Measurements from ENCODE around the gene LRRC8D.
"Not testable (repeated sequence)": the region's sequence is repeated elsewhere in the genome, so short reads cannot be mapped to it uniquely, and the experiment has no call there.

Gene LRRC8D

DNA sequence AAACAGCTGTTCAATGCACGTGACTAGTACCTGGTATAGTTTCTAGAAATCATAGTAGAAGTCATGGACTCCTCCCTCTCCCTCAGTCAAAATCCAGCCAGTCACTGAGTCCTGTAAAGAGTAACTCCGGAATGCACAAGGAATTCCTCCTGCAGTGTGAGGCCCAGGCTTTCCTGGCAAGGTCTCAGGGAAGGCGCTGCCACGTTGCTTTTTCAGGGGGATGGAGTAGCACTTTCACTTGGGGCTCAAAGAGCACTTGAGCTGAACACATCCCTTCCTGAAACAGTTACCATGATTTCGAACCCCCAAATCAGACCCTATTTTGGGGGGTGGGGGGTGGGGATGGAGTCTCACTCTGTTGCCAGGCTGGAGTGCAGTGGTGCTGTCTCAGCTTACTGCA, 26.4 kb upstream of the LRRC8D start:
- Histone ChIP-seq H3K27ac (ENCODE audit: low read depth, low read length) (no peak overlapping the region), H3K4me3 (ENCODE audit: insufficient read depth, low read length, poor library complexity, severe bottlenecking) (no peak overlapping the region), H3K9ac (ENCODE audit: low read length) (no peak overlapping the region), H3K9me3 (ENCODE audit: insufficient read depth, low read length) (no peaks in the 10 kb centered on the region), H2AFZ (ENCODE audit: low read depth, low read length, severe bottlenecking) (no peak overlapping the region), H3K79me2 (ENCODE audit: insufficient read depth, low read length) (no peaks in the 10 kb centered on the region), H3K36me3 (ENCODE audit: low read length) (no peaks in the 10 kb centered on the region), H3F3A (ENCODE audit: insufficient read depth) (no peaks in the 10 kb centered on the region), H3K9me2 (replicated peaks; ENCODE audit: insufficient read depth, low read length) (no peaks in the 10 kb centered on the region), H3K27me3 (ENCODE audit: low read length) (no peaks in the 10 kb centered on the region), H3K4me2 (ENCODE audit: low read depth, low read length, poor library complexity, severe bottlenecking) (no peak overlapping the region), H4K20me1 (ENCODE audit: low read depth, low read length) (no peaks in the 10 kb centered on the region)
- TF ChIP-seq EZH2phosphoT487 (conservative IDR thresholded peaks at IDR 0.05; ENCODE audit: low read length), result no peak
- TF ChIP-seq, protein P1, sequence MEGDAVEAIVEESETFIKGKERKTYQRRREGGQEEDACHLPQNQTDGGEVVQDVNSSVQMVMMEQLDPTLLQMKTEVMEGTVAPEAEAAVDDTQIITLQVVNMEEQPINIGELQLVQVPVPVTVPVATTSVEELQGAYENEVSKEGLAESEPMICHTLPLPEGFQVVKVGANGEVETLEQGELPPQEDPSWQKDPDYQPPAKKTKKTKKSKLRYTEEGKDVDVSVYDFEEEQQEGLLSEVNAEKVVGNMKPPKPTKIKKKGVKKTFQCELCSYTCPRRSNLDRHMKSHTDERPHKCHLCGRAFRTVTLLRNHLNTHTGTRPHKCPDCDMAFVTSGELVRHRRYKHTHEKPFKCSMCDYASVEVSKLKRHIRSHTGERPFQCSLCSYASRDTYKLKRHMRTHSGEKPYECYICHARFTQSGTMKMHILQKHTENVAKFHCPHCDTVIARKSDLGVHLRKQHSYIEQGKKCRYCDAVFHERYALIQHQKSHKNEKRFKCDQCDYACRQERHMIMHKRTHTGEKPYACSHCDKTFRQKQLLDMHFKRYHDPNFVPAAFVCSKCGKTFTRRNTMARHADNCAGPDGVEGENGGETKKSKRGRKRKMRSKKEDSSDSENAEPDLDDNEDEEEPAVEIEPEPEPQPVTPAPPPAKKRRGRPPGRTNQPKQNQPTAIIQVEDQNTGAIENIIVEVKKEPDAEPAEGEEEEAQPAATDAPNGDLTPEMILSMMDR (IDR thresholded peaks at IDR 0.05; ENCODE audit: insufficient read depth, low read length, poor library complexity, severe bottlenecking), result no peak

DNA sequence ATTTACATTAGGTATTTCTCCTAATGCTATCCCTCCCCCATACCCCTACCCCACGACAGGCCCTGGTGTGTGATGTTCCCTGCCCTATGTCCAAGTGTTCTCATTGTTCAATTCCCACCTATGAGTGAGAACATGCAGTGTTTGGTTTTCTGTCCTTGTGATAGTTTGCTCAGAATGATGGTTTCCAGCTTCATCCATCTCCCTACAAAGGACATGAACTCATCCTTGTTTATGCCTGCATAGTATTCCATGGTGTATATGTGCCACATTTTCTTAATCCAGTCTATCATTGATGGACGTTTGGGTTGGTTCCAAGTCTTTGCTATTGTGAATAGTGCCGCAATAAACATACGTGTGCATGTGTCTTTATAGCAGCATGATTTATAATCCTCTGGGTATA, 25.3 kb upstream of the LRRC8D start:
- not testable (repeated sequence) for H3K9ac ChIP-seq (ENCODE audit: low read length); H3K4me3 ChIP-seq (ENCODE audit: insufficient read depth, low read length, poor library complexity, severe bottlenecking); H3K36me3 ChIP-seq (ENCODE audit: low read length); H3K27me3 ChIP-seq (ENCODE audit: low read length); H3K27ac ChIP-seq (ENCODE audit: low read depth, low read length); H4K20me1 ChIP-seq (ENCODE audit: low read depth, low read length); H2AFZ ChIP-seq (ENCODE audit: low read depth, low read length, severe bottlenecking); H3K4me2 ChIP-seq (ENCODE audit: low read depth, low read length, poor library complexity, severe bottlenecking); H3K79me2 ChIP-seq (ENCODE audit: insufficient read depth, low read length); H3K9me2 ChIP-seq (replicated peaks; ENCODE audit: insufficient read depth, low read length); H3F3A ChIP-seq (ENCODE audit: insufficient read depth); H3K9me3 ChIP-seq (ENCODE audit: insufficient read depth, low read length)

DNA sequence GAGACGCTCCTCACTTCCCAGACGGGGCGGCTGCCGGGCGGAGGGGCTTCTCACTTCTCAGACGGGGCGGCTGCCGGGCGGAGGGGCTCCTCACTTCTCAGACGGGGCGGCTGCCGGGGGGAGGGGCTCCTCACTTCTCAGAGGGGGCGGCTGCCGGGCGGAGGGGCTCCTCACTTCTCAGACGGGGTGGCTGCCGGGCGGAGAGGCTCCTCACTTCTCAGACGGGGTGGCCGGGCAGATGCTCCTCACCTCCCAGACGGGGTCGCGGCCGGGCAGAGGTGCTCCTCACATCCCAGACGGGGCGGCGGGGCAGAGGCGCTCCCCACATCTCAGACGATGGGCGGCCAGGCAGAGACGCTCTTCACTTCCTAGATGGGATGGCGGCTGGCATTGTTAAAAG, 23.0 kb upstream of the LRRC8D start:
- not testable (repeated sequence) for H3K9ac ChIP-seq (ENCODE audit: low read length); H3K36me3 ChIP-seq (ENCODE audit: low read length); H3K27ac ChIP-seq (ENCODE audit: low read depth, low read length); H3K9me3 ChIP-seq (ENCODE audit: insufficient read depth, low read length); H3K9me2 ChIP-seq (replicated peaks; ENCODE audit: insufficient read depth, low read length); H3K27me3 ChIP-seq (ENCODE audit: low read length); H2AFZ ChIP-seq (ENCODE audit: low read depth, low read length, severe bottlenecking); H3K4me3 ChIP-seq (ENCODE audit: insufficient read depth, low read length, poor library complexity, severe bottlenecking); H3K4me2 ChIP-seq (ENCODE audit: low read depth, low read length, poor library complexity, severe bottlenecking); H3K79me2 ChIP-seq (ENCODE audit: insufficient read depth, low read length); H3F3A ChIP-seq (ENCODE audit: insufficient read depth); H4K20me1 ChIP-seq (ENCODE audit: low read depth, low read length)

DNA sequence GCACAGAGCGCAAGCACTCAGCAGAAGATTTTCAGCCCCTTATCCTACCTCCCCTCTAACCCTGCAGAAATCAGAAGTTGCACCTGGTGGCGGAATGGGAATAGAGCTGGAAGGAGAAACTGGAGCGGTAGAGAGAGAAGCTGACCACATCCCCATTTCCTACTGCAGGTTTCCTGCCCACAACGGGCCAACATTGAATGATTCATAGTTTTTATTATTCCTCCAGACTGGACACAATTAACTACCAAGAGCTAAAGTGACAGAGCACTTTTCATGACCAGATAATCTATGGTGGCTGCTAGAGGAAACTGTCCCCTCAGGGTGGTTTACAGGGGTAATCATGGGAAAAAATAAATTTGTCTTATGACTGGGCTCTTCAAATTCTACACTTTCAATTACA, 21.3 kb upstream of the LRRC8D start:
- H3K4me2 ChIP-seq (ENCODE audit: low read depth, low read length, poor library complexity, severe bottlenecking), result no peak overlapping the region
- H3K79me2 ChIP-seq (ENCODE audit: insufficient read depth, low read length), result no peaks in the 10 kb centered on the region
- no peak overlapping the region for H3K27ac ChIP-seq (ENCODE audit: low read depth, low read length)
- no peaks in the 10 kb centered on the region for H3K9me2 ChIP-seq (replicated peaks; ENCODE audit: insufficient read depth, low read length)
- TF ChIP-seq, protein P1 (IDR thresholded peaks at IDR 0.05; ENCODE audit: insufficient read depth, low read length, poor library complexity, severe bottlenecking), result no peak
- no peak for TF ChIP-seq EZH2phosphoT487 (conservative IDR thresholded peaks at IDR 0.05; ENCODE audit: low read length)
- no peaks in the 10 kb centered on the region for H4K20me1 ChIP-seq (ENCODE audit: low read depth, low read length)
- H3F3A ChIP-seq (ENCODE audit: insufficient read depth), result no peaks in the 10 kb centered on the region
- H3K9me3 ChIP-seq (ENCODE audit: insufficient read depth, low read length), result no peaks in the 10 kb centered on the region
- H3K9ac ChIP-seq (ENCODE audit: low read length), result no peak overlapping the region
- no peaks in the 10 kb centered on the region for H3K36me3 ChIP-seq (ENCODE audit: low read length)
- no peaks in the 10 kb centered on the region for H3K27me3 ChIP-seq (ENCODE audit: low read length)
- H2AFZ ChIP-seq (ENCODE audit: low read depth, low read length, severe bottlenecking), result no peak overlapping the region
- no peak overlapping the region for H3K4me3 ChIP-seq (ENCODE audit: insufficient read depth, low read length, poor library complexity, severe bottlenecking)

All from SU-DHL-6 (cell line).